Inflammatory macrophage (primary cell): ENCODE measurements around the gene DSTN.

Source experiments
- DNase-seq, 2 donors: peaks; one replicate each; pipeline ENCODE4 v3.0.0-alpha.2; 2020 to 2022

Gene DSTN

GRCh38 chr20:17555106-17555505 lies 14.8 kb upstream of the DSTN start:
- DNase-seq, result no peak

DNA sequence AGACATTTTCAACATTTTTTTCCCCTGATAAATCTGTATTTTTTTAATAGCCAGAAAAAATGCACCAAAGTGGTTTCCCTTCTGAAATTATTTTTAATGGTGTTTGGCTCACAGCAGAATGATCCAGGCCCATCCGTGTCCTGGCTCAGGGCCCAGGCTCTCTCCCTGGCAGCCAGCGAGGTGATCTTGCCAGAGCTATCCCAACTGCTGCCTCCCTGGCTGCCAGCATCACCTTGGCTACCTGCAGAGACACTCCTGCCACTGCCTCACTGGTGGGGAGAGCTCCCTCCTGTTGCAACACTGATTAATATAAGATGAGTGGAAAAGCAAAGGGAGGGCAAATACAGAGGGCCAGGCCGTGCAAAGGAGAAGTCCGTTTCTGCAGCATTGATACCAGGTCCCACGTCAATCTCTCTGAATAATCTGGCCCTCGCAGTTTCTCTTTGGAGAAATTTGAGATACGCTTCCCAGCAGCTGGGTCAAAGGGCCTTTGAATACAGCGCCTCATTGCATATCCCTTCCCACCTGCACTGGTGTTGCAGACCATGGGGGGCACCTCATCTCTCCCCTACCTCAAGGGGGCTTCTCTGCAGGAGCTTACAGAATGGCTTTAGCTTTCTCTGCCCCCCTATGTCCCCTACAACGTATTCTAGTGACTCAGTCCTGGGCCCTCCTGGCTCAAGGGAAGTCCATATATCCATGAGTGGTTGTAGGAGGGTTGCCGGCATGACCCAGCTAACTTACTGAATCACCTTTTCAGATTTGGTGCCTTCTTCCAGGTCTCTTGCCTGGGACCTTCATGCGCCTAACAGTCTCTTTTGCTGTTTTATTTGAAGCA lies 12.8 kb upstream of the DSTN start:
- no peak for DNase-seq

GRCh38 chr20:17557675-17558006 lies 12.2 kb upstream of the DSTN start:
- no peak for DNase-seq

DNA sequence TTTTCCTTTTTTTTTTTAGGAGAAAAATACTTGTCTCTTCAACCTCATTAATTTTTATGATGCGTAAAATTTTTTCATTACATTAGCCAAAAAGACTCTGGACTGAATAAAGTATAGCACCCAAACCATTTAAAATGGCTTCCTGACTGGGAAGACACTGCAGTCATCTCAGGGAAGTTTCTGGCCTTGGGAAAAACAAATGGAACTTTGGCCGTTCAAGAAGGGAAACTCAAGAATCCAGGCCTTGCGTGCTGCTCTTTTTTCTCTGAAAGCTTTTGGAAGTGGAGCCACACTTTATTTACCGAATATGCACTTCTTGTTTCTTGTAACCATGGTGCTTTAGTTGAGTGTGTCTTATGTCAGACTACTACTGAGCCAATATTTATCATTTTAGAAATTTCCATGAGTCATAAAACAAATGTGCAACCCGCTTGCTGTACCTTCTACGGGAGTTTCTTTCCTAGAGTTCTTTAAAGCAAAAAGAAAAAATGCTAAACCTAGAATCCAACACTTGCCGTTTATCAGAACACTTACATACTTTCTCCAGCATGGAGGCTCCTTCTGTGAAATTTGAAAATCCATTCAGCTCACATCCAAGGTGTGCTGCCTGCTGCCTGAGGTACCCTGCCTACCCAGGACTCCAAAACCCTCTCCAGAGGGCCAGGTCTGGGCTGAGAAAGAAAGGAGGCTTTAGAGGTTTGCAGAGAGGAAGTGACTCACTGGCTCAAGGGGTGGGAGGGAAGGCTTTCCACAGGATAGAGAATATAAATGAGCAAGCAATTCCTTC lies 11.5 kb upstream of the DSTN start:
- peak; percentile 61 to 71 for DNase-seq

GRCh38 chr20:17558941-17559304 lies 11.0 kb upstream of the DSTN start:
- no peak for DNase-seq

- DNase-seq, result no peak
Observed at GRCh38 chr20:17559338-17559737, 10.5 kb upstream of the DSTN start.

GRCh38 chr20:17560344-17561074 lies 9.4 kb upstream of the DSTN start:
- DNase-seq, result no peak

GRCh38 chr20:17562804-17563305 lies 7.0 kb upstream of the DSTN start:
- no peak for DNase-seq

- no peak for DNase-seq
Observed at GRCh38 chr20:17565169-17565845, 4.6 kb upstream of the DSTN start.

GRCh38 chr20:17566345-17566744 lies 3.5 kb upstream of the DSTN start:
- DNase-seq, result no peak

- DNase-seq, result no peak
Observed at GRCh38 chr20:17568045-17568788, 1.7 kb upstream of the DSTN start.

DNA sequence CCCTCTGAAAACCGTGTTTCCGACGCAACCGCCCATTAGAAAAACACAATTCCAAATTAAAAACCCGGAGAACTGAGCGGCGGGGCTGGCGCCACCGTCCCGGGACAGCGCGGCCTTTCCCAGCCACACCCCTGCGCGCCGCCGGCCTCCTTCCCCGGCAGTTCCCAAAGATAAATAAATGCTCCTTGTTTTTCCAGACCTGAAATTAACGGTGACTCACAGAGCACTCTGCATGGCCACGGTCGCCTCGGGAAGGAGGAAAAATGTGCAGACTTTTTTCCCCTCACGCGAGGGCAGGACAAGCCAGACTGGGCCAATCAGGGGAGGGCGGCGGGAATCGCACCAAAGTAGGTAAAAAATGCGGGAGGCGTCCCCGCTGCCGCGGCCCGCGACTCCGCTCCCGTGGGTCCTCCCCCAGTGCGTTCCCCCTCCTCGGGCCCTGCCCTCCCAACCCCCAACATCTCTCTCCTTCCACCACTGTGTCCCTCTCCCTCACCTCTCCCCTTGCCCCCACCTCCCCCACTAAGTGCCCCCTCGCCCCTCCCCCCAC lies 828 bp upstream of the DSTN start:
- DNase-seq, result peak in 1 of 2 donors; percentile 27

- DNase-seq, result peak; percentile 20 to 45
Observed at GRCh38 chr20:17570347-17571152, 675 bp downstream of the DSTN start.

GRCh38 chr20:17571153-17571527 lies 1.3 kb downstream of the DSTN start:
- DNase-seq, result no peak

DNA sequence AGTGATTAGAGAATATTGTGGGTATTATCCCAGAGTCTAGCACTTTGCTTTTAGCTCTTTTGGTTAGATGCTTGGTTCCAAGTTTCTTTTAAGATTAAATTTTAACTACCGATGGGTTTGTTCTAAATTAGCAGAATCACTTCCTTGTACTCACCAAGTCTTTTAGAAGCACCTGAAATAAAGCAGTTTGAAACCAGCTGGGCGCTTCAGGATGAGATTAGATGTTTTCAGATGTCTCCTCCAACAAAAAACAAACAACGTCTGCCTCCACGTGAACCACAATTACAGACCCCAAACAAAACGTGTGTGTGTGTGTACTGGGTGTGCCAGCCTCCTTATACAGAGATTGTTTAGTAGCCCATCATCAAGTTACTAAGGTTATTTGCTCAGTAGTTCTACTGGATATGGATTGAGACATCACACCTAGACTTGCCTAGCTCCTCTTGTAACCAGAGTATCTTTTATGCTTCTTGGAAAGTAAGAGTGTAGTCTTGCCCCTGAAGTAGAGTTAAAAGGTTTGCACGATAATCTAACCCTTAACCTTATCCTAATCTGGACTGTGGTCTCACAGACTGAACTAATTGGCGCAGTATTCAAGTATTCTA lies 2.3 kb downstream of the DSTN start:
- DNase-seq, result no peak

DNA sequence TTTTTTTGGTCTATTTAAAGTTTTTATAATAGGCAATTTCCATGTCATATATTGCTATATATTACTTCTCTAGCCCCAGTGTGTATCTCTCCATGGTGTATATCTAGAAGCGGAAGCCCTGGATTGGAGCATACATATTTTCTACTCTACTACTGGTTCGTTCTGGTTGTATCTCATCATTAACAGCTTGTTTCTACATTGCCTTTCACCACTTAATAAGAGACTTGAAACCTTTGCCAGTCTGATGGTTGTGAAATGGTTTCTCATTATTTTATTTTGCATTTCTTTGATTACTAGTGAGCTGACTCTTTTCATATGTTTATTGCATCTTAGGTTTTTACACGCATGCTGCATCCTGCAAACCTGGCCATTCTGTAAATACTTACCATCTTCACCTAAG lies 3.6 kb downstream of the DSTN start:
- no peak for DNase-seq

DNA sequence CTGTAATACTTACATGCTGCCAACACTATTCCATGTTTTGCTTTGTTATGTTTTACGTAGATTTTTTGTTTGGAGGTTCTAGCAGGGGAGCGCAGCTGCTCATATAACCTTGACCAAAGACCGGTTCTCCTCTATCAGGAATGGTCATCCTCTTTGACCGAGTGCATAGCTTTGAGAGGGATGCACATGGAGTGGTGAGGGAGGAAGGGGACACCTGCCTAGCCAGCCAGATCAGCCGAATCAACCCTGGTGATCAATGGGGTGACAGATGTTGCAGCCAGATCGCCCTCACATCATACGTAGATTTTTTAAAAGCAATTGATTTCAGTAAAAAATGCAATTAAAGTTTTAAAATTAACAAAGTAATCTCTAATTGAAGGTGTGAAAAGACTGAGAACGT lies 6.3 kb downstream of the DSTN start:
- no peak for DNase-seq

DNA sequence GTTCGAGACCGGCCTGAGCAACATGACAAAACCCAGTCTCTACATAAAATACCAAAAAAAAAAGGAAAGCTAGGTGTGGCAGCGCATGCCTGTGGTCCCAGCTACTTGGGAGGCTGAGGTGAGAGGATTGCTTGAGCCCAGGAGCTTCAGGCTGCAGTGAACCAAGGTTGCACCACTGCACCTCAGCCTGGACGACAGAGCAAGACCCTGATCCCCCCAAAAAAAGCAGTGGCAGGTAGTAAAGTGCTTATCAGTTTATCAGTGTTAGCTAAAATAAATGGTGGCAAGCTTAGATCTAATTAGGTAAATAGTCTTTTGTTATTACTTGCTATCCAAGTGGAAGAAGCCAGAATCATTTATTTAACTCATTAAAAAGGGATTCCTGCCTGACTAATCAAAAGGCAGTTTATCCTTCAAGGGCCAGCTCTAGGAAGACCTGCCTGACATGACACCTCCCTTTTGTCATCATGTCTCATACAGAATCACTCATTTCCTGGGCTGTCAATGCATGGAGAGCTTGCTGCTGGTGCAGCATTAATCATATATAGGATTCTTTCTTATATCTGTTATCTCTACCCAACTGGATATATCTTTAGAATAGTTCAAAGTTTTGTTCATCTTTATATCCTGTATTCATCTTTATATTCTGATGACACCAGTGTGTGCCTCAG lies 9.6 kb downstream of the DSTN start:
- no peak for DNase-seq

GRCh38 chr20:17580895-17581294 lies 11.0 kb downstream of the DSTN start:
- DNase-seq, result no peak

DNA sequence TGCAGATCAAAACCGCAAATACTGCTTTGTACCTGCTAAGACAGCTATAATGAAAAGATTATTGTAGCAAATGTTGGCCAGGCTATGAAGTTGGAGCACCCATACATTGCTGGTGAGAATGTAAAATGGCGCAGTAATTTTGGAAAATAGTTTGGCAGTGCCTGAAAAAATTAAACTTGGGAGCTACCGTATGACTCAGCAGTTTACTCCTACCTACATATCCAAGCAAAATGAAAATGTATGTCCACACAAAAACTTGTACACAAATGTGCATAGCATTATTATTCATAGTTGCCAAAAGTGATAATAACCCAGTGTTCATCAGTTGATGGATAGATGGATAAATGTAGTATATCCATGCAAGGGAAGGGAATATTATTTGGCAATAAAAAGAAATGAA lies 13.3 kb downstream of the DSTN start:
- no peak for DNase-seq
